ENCODE measurements around the gene CTSZ.
"Not testable (repeated sequence)": the region's sequence is repeated elsewhere in the genome, so short reads cannot be mapped to it uniquely, and the experiment has no call there.

CTSZ gene

GRCh38 chr20:58978351-58979190 is 28.5 kb downstream of the CTSZ start:
- DNase-seq (ENCODE audit: low spot score) = no peak

GRCh38 chr20:58976061-58976730 is 30.9 kb downstream of the CTSZ start:
- no peak for DNase-seq (ENCODE audit: low spot score)

GRCh38 chr20:58975353-58975752 is 31.7 kb downstream of the CTSZ start:
- DNase-seq (ENCODE audit: low spot score) = no peak

GRCh38 chr20:58973866-58974265 is 33.2 kb downstream of the CTSZ start:
- no peak for DNase-seq (ENCODE audit: low spot score)

- DNase-seq (ENCODE audit: low spot score) = no peak
These were observed 33.9 kb downstream of the CTSZ start for GRCh38 chr20:58973179-58973578.

GRCh38 chr20:58971429-58971828 is 35.6 kb downstream of the CTSZ start:
- DNase-seq (ENCODE audit: low spot score) = no peak

- DNase-seq (ENCODE audit: low spot score) = no peak
These were observed 36.9 kb downstream of the CTSZ start for GRCh38 chr20:58970146-58970545.

- DNase-seq (ENCODE audit: low spot score) = no peak
These were observed 37.6 kb downstream of the CTSZ start for GRCh38 chr20:58969439-58969838.

- no peak for DNase-seq (ENCODE audit: low spot score)
These were observed 39.2 kb downstream of the CTSZ start for GRCh38 chr20:58967652-58968429.

- no peak for DNase-seq (ENCODE audit: low spot score)
These were observed 41.6 kb downstream of the CTSZ start for GRCh38 chr20:58965270-58966064.

GRCh38 chr20:58963922-58964321 is 43.1 kb downstream of the CTSZ start:
- not testable (repeated sequence) for DNase-seq (ENCODE audit: low spot score)

- peak; percentile 37 for DNase-seq (ENCODE audit: low spot score)
These were observed 43.9 kb downstream of the CTSZ start for GRCh38 chr20:58963060-58963584.

- no peak for DNase-seq (ENCODE audit: low spot score)
These were observed 47.4 kb downstream of the CTSZ start for GRCh38 chr20:58959652-58960051.

- DNase-seq (ENCODE audit: low spot score) = no peak
These were observed 51.0 kb downstream of the CTSZ start for GRCh38 chr20:58956078-58956477.

GRCh38 chr20:58953050-58953449 is 54.0 kb downstream of the CTSZ start:
- DNase-seq (ENCODE audit: low spot score) = no peak

- DNase-seq (ENCODE audit: low spot score) = no peak
These were observed 56.5 kb downstream of the CTSZ start for GRCh38 chr20:58950603-58951002.

- DNase-seq (ENCODE audit: low spot score) = not testable (repeated sequence)
These were observed 59.2 kb downstream of the CTSZ start for GRCh38 chr20:58947797-58948388.

GRCh38 chr20:58945965-58946631 is 61.0 kb downstream of the CTSZ start:
- no peak for DNase-seq (ENCODE audit: low spot score)
